IMR-90 (cell line): ENCODE measurements around the gene FAM118A.

Source experiments
- BHLHE40 ChIP-seq: fragments of 150-350 bp; IDR thresholded peaks from 2 replicates; pipeline ENCODE4 v1.6.1; 2016; ENCODE audit warnings: mild to moderate bottlenecking, low read depth, low read length
- ELK1 ChIP-seq: fragments of 150-350 bp; IDR thresholded peaks from 2 replicates; pipeline ENCODE4 v1.6.1; 2016; ENCODE audit warnings: low read depth, mild to moderate bottlenecking, low read length, moderate library complexity, borderline replicate concordance
- FOS ChIP-seq: fragments of 150-350 bp; IDR thresholded peaks from 2 replicates; pipeline ENCODE4 v1.6.1; 2016; ENCODE audit warnings: low read depth, low read length
- MAFK ChIP-seq: IDR thresholded peaks from 2 replicates; pipeline ENCODE4 v1.6.1; 2012; ENCODE audit warnings: low read depth, low read length, improper control_type of control experiment
- MXI1 ChIP-seq: IDR thresholded peaks from 2 replicates; pipeline ENCODE4 v1.6.1; 2012; ENCODE audit warnings: low read depth, mild to moderate bottlenecking, low read length, moderate library complexity, borderline replicate concordance
- POLR2A ChIP-seq: IDR thresholded peaks from 2 replicates; pipeline ENCODE4 v1.6.1; 2012; ENCODE audit warnings: mild to moderate bottlenecking, low read depth, low read length
- RAD21 ChIP-seq: IDR thresholded peaks from 2 replicates; pipeline ENCODE4 v1.6.1; 2012; ENCODE audit warnings: low read length, improper control_type of control experiment
- RFX5 ChIP-seq: IDR thresholded peaks from 2 replicates; pipeline ENCODE4 v1.8.0; 2012; ENCODE audit warnings: low read depth, mild to moderate bottlenecking, low read length, moderate library complexity
- SMC3 ChIP-seq: fragments of 150-350 bp; IDR thresholded peaks from 2 replicates; pipeline ENCODE4 v1.6.1; 2016; ENCODE audit warnings: low read depth, mild to moderate bottlenecking, antibody characterized with exemption, low read length, moderate library complexity
- TF ChIP-seq, protein P1 (sequence below): conservative IDR thresholded peaks from 2 replicates; pipeline ENCODE4 v1.5.1; 2012; ENCODE audit warnings: mild to moderate bottlenecking, low read depth, low read length, improper control_type of control experiment
- TF ChIP-seq, protein P2 (sequence below): fragments of 150-350 bp; IDR thresholded peaks from 2 replicates; pipeline ENCODE4 v1.6.1; 2017; ENCODE audit warnings: mild to moderate bottlenecking, antibody characterized with exemption, low read length, low read depth

- TF ChIP-seq POLR2A (no peak), BHLHE40 (no peak), RFX5 (no peak), RAD21 (no peak), MXI1 (no peak), MAFK (no peak), FOS (no peak), ELK1 (no peak), SMC3 (no peak)
- TF ChIP-seq, protein P1, sequence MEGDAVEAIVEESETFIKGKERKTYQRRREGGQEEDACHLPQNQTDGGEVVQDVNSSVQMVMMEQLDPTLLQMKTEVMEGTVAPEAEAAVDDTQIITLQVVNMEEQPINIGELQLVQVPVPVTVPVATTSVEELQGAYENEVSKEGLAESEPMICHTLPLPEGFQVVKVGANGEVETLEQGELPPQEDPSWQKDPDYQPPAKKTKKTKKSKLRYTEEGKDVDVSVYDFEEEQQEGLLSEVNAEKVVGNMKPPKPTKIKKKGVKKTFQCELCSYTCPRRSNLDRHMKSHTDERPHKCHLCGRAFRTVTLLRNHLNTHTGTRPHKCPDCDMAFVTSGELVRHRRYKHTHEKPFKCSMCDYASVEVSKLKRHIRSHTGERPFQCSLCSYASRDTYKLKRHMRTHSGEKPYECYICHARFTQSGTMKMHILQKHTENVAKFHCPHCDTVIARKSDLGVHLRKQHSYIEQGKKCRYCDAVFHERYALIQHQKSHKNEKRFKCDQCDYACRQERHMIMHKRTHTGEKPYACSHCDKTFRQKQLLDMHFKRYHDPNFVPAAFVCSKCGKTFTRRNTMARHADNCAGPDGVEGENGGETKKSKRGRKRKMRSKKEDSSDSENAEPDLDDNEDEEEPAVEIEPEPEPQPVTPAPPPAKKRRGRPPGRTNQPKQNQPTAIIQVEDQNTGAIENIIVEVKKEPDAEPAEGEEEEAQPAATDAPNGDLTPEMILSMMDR: no peak
- TF ChIP-seq, protein P2, sequence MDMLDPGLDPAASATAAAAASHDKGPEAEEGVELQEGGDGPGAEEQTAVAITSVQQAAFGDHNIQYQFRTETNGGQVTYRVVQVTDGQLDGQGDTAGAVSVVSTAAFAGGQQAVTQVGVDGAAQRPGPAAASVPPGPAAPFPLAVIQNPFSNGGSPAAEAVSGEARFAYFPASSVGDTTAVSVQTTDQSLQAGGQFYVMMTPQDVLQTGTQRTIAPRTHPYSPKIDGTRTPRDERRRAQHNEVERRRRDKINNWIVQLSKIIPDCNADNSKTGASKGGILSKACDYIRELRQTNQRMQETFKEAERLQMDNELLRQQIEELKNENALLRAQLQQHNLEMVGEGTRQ: no peak
These were observed 5.1 kb downstream of the FAM118A start for GRCh38 chr22:45314786-45315185.
